ENCODE data around the gene LIX1. TPM values are rescaled to one million over a fixed set of nuclear protein-coding genes. Genes with fewer than 3 reads are reported as not detected.

The LIX1 gene
- total RNA-seq, 1 donor from 2014 or later, result not detected

DNA sequence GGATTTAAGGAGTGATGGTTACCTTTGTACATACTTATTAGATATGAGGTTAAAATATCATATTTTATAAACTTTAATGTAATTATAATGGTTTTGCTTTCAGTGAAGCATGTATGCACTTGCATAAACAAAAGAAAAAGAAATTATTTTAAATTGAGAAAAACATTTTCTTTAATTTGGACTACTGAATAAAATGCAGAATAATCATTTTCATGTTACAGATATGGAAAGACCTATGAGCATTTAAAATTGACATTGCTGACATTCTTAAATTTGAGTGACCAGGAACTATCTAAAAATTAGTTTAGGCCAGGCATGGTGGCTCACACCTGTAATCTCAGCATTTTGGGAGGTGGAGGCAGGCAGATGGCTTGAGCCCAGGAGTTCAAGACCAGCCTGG lies 49.2 kb downstream of the LIX1 start:
- Histone ChIP-seq H3K9me3 (replicated peaks) (no peaks in the 10 kb centered on the region), H3K4me3 (no peak overlapping the region), H3K36me3 (no peaks in the 10 kb centered on the region), H3K4me1 (no peaks in the 10 kb centered on the region), H3K27me3 (ENCODE audit: low read depth) (no peaks in the 10 kb centered on the region), H3K27ac (replicated peaks) (no peak overlapping the region)
- TF ChIP-seq CTCF (IDR thresholded peaks at IDR 0.05; ENCODE audit: borderline replicate concordance), result no peak
- DNase-seq, result no peak
- intact Hi-C loops (cut with micrococcal nuclease), result no loop called here

- no peaks in the 10 kb centered on the region for H3K27me3 ChIP-seq (ENCODE audit: low read depth)
- DNase-seq, result no peak
- no peak for TF ChIP-seq CTCF (IDR thresholded peaks at IDR 0.05; ENCODE audit: borderline replicate concordance)
- H3K4me1 ChIP-seq, result no peaks in the 10 kb centered on the region
- intact Hi-C loops (cut with micrococcal nuclease), result no loop called here
- H3K36me3 ChIP-seq, result no peaks in the 10 kb centered on the region
- no peak overlapping the region for H3K4me3 ChIP-seq
- no peaks in the 10 kb centered on the region for H3K9me3 ChIP-seq (replicated peaks)
- H3K27ac ChIP-seq (replicated peaks), result no peak overlapping the region
Measured at GRCh38 chr5:97090944-97091343, 51.5 kb downstream of the LIX1 start.

DNA sequence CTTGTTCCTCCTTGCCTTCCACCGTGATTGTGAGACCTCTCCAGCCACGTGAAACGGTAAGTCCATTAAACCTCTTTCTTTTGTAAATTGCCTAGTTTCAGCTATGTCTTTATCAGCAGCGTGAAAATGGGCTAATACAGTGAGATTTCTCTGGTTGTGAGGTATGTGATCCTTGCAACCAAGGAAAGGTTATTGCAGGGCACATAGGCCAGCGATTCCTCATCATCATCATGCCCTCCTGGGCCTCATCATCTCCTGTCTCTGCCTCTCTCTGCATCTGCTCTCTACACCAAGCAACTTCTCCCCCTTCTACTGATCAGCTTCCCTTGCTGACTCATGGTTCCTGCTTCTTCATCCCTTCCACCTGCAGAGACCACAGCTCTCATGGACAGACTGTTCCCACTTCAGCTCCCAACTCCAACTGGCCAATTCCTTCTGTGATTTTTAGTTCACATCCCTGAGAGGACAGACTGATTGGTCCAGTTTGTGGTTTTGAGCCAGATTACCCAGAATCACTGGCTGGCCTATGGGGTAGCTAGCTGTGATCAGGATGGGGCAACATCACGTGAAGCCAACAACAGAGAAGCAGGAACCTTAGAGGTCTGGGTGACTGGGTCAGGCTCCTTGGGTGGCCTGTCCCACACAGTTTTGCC lies 53.1 kb downstream of the LIX1 start:
- H3K27ac ChIP-seq (replicated peaks), result no peak overlapping the region
- peaks cover 4% of the 10 kb centered on the region for H3K9me3 ChIP-seq (replicated peaks)
- no peak overlapping the region for H3K4me3 ChIP-seq
- no peak for TF ChIP-seq CTCF (IDR thresholded peaks at IDR 0.05; ENCODE audit: borderline replicate concordance)
- H3K4me1 ChIP-seq, result no peaks in the 10 kb centered on the region
- no peaks in the 10 kb centered on the region for H3K27me3 ChIP-seq (ENCODE audit: low read depth)
- H3K36me3 ChIP-seq, result no peaks in the 10 kb centered on the region
- no peak for DNase-seq
- intact Hi-C loops (cut with micrococcal nuclease), result no loop called here

DNA sequence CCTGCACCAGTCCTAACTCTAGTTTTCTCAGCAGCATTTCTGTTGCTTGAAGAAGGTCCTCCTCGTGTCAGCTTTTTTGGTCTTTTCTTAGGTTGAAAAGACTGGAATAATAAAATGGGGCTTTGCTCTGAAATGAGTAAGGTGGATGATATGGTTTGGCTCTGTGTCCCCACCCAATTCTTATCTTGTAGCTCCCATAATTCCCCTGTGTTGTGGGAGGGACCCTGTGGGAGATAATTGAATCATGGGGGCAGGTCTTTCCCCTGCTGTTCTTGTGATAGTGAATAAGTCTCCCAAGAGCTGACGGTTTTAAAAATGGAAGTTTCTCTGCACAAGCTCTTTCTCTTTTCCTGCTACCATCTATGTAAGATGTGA lies 53.6 kb downstream of the LIX1 start:
- intact Hi-C loops (cut with micrococcal nuclease), result no loop called here

DNA sequence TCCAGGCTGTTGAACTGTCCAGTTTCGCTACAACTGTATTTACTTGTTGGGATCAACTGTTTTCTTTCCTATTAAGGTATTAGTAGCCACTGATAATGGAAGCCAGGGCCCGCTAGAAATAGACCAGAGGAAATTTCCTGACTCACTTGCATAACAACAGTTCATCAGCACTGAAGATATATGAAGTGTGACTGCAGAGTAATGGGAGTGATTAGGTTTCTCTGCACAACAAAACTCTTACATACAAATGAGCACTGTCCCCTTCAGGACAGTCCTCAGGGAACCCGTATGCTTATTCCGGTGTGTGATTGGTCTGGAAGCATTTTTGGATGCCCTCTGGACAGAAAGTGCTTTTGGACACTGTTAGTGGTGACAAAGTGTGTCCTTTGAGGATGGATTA lies 55.3 kb downstream of the LIX1 start:
- no peaks in the 10 kb centered on the region for H3K27me3 ChIP-seq (ENCODE audit: low read depth)
- TF ChIP-seq CTCF (IDR thresholded peaks at IDR 0.05; ENCODE audit: borderline replicate concordance), result no peak
- H3K36me3 ChIP-seq, result no peaks in the 10 kb centered on the region
- no peak for DNase-seq
- no peaks in the 10 kb centered on the region for H3K4me1 ChIP-seq
- intact Hi-C loops (cut with micrococcal nuclease), result no loop called here
- H3K9me3 ChIP-seq (replicated peaks), result peaks cover 4% of the 10 kb centered on the region
- no peak overlapping the region for H3K4me3 ChIP-seq
- no peak overlapping the region for H3K27ac ChIP-seq (replicated peaks)

More for the DNA sequence above, 53.6 kb downstream of the LIX1 start:
- H3K27ac ChIP-seq (replicated peaks), result no peak overlapping the region
- H3K27me3 ChIP-seq (ENCODE audit: low read depth), result no peaks in the 10 kb centered on the region
- no peak for DNase-seq
- no peaks in the 10 kb centered on the region for H3K36me3 ChIP-seq
- no peak overlapping the region for H3K4me3 ChIP-seq
- H3K9me3 ChIP-seq (replicated peaks), result peaks cover 4% of the 10 kb centered on the region
- no peaks in the 10 kb centered on the region for H3K4me1 ChIP-seq
- no peak for TF ChIP-seq CTCF (IDR thresholded peaks at IDR 0.05; ENCODE audit: borderline replicate concordance)
